K562 (cell line): Measurements from ENCODE around the gene IARS1. TPM values are rescaled to one million over a fixed set of nuclear protein-coding genes. Genes with fewer than 3 reads are reported as not detected.
A peak's percentile ranks its signal among the peaks of the same experiment; 100 is the strongest.

Experiments
- BCL6 ChIP-seq: fragments of 250-450 bp; sonication (Bioruptor Pico); IDR thresholded peaks from 2 replicates; pipeline ENCODE4 v1.4.0; 2020
- CREBBP ChIP-seq: IDR thresholded peaks from one replicate; pipeline ENCODE4 v1.6.1; 2012; ENCODE audit warnings: low read depth, mild to moderate bottlenecking, control low read depth, inconsistent platforms, low read length
- E2F3 ChIP-seq: fragments of 250-450 bp; sonication (Bioruptor Pico); IDR thresholded peaks from 2 replicates; pipeline ENCODE4 v1.4.0; 2020; ENCODE audit warnings: mild to moderate bottlenecking
- ETS1 ChIP-seq: conservative IDR thresholded peaks from 2 replicates; pipeline ENCODE4 v1.6.1; 2011; ENCODE audit warnings: low read depth, mild to moderate bottlenecking, low read length; ENCODE audit not compliant: control insufficient read depth
- HDAC1 ChIP-seq, 2 experiments: fragments of 450-650 bp; IDR thresholded peaks; 2 replicates each; pipeline ENCODE4 v1.6.1; 2016 to 2017; ENCODE audit warnings: inconsistent platforms in 1 of 2, mild to moderate bottlenecking in 1 of 2, moderate library complexity in 1 of 2
- KDM4B ChIP-seq, 2 experiments: fragments of 450-650 bp in 1 of 2; sonication (generic) in 1 of 2; IDR thresholded peaks; 2 replicates each; pipeline ENCODE4 v1.6.1; 2016 to 2017; ENCODE audit warnings: borderline replicate concordance in 2 of 2, antibody characterized with exemption in 1 of 2, low read depth in 1 of 2, mild to moderate bottlenecking in 1 of 2
- MEIS2 ChIP-seq: fragments of 450-650 bp; IDR thresholded peaks from 2 replicates; pipeline ENCODE4 v1.6.1; 2014; ENCODE audit warnings: mild to moderate bottlenecking; ENCODE audit not compliant: partially characterized antibody
- ZNF436 ChIP-seq: fragments of 250-450, 450-650 bp; sonication (Bioruptor Pico); formaldehyde crosslinking; IDR thresholded peaks from 2 replicates; pipeline ENCODE4 v1.7.0; 2020; ENCODE audit warnings: mild to moderate bottlenecking
- polyA plus RNA-seq, 8 experiments: library from polyadenylated mRNA; depleted of rRNA in 4 of 8; stranded (reverse) in 5 of 8; unstranded in 3 of 8; fragments of >200 nt; fragmentation: Nextera tagmentation in 2 of 8; fragmentation: Illumina TruSeq in 1 of 8; extraction: Ambion mirVana in 2 of 8; extraction: Trizol in 1 of 8; gene quantifications; 2 replicates each; pipeline versions ENCODE4 v1.2.1 to v1.2.3, GENCODE V29; 2011 to 2014; ENCODE audit warnings: inconsistent platforms in 1 of 8, missing spikeins in 1 of 8
- total RNA-seq, 7 experiments: library from RNA; depleted of rRNA in 6 of 7; stranded (reverse); fragments of >200 nt in 6 of 7; fragmentation: Illumina TruSeq in 2 of 7; extraction: Trizol in 2 of 7; gene quantifications; 2 replicates each; pipeline versions ENCODE4 v1.2.1 to v1.2.3, GENCODE V29; 2011 to 2021; ENCODE audit warnings: low replicate concordance in 1 of 7
- TF ChIP-seq, protein P1 (sequence below), 2 experiments: fragments of 450-650 bp; IDR thresholded peaks; 2 replicates each; pipeline ENCODE4 v1.6.1; 2016; ENCODE audit warnings: mild to moderate bottlenecking in 2 of 2, borderline replicate concordance in 1 of 2, low read depth in 1 of 2, moderate library complexity in 1 of 2
- TF ChIP-seq, protein P2 (sequence below): sonication (generic); formaldehyde crosslinking; IDR thresholded peaks from 2 replicates; pipeline ENCODE4 v1.8.0; 2022; ENCODE audit warnings: mild to moderate bottlenecking, missing genetic modification reagents

IARS1 gene
- total and polyA plus RNA-seq, 9 of the 15 experiments (the other 6 are each of a cell fraction or from before 2014, with no cell fraction given), result 119 to 371 (median 234) TPM

DNA sequence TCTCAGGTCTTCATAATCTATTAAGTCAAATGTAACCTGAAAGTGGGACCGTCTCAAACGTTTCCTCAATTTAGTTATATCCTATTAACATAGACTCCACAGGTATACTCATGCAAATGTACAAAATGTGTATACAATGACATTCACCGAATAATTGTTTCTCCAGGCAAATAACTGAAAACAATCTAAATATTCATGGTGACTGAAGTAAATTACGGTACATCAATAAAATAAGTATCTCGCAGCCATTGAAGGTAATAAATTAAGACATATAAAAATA lies 482 bp downstream of the IARS1 start (continued):
- TF ChIP-seq, protein P1, sequence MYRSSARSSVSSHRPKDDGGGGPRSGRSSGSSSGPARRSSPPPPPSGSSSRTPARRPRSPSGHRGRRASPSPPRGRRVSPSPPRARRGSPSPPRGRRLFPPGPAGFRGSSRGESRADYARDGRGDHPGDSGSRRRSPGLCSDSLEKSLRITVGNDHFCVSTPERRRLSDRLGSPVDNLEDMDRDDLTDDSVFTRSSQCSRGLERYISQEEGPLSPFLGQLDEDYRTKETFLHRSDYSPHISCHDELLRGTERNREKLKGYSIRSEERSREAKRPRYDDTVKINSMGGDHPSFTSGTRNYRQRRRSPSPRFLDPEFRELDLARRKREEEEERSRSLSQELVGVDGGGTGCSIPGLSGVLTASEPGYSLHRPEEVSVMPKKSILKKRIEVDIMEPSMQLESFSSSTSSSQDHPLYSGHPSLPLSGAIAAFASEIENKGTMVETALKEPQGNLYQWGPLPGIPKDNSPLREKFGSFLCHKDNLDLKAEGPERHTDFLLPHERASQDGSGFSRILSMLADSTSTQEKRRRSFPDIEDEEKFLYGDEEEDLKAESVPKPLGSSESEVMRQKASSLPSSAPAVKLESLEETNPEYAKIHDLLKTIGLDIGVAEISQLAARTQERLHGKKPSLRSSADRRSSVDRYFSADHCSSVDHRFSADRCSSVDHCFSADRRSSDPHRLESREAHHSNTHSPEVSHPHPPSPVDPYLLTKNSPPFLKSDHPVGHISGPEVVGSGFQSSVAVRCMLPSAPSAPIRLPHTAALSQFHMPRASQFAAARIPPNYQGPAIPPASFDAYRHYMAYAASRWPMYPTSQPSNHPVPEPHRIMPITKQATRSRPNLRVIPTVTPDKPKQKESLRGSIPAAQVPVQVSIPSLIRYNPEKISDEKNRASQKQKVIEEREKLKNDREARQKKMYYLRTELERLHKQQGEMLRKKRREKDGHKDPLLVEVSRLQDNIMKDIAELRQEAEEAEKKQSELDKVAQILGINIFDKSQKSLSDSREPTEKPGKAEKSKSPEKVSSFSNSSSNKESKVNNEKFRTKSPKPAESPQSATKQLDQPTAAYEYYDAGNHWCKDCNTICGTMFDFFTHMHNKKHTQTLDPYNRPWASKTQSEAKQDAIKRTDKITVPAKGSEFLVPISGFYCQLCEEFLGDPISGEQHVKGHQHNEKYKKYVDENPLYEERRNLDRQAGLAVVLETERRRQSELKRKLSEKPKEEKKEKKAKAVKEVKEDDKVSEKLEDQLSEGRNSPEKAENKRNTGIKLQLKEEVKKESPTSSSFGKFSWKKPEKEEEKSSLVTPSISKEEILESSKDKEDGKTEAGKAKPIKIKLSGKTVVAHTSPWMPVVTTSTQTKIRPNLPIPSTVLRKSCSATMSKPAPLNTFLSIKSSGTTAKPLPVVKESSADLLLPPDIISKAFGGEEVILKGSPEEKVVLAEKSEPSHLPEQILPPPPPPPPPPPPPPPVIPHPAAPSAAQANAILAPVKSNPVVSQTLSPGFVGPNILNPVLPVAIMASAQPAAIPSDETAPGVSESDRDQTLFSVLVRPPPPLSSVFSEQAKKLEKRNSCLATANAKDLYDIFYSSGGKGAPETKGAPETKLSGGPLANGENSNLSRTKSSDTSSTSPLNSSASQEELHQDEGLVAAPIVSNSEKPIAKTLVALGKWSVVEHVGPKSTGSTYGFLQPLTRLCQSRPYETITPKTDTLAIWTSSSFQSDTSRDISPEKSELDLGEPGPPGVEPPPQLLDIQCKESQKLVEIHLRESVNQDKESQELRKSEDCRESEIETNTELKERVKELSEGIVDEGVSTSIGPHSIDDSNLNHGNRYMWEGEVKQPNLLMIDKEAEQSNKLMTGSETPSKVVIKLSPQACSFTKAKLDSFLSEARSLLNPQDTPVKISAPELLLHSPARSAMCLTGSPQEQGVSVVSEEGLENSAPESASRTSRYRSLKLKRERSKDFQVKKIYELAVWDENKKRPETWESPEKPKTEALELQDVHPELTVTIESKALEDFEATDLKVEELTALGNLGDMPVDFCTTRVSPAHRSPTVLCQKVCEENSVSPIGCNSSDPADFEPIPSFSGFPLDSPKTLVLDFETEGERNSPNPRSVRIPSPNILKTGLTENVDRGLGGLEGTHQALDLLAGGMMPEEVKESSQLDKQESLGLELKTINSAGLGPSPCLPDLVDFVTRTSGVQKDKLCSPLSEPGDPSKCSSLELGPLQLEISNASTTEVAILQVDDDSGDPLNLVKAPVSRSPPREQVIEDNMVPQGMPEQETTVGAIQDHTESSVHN (IDR thresholded peaks at IDR 0.05; ENCODE audit: borderline replicate concordance in 1 of 2, low read depth in 1 of 2), result 0 out of 4 replicates have a peak, but pooled peaks of 1 of the 2 experiments have one; percentile 67
- no peak for TF ChIP-seq HDAC1 (IDR thresholded peaks at IDR 0.05)
- TF ChIP-seq, protein P2, sequence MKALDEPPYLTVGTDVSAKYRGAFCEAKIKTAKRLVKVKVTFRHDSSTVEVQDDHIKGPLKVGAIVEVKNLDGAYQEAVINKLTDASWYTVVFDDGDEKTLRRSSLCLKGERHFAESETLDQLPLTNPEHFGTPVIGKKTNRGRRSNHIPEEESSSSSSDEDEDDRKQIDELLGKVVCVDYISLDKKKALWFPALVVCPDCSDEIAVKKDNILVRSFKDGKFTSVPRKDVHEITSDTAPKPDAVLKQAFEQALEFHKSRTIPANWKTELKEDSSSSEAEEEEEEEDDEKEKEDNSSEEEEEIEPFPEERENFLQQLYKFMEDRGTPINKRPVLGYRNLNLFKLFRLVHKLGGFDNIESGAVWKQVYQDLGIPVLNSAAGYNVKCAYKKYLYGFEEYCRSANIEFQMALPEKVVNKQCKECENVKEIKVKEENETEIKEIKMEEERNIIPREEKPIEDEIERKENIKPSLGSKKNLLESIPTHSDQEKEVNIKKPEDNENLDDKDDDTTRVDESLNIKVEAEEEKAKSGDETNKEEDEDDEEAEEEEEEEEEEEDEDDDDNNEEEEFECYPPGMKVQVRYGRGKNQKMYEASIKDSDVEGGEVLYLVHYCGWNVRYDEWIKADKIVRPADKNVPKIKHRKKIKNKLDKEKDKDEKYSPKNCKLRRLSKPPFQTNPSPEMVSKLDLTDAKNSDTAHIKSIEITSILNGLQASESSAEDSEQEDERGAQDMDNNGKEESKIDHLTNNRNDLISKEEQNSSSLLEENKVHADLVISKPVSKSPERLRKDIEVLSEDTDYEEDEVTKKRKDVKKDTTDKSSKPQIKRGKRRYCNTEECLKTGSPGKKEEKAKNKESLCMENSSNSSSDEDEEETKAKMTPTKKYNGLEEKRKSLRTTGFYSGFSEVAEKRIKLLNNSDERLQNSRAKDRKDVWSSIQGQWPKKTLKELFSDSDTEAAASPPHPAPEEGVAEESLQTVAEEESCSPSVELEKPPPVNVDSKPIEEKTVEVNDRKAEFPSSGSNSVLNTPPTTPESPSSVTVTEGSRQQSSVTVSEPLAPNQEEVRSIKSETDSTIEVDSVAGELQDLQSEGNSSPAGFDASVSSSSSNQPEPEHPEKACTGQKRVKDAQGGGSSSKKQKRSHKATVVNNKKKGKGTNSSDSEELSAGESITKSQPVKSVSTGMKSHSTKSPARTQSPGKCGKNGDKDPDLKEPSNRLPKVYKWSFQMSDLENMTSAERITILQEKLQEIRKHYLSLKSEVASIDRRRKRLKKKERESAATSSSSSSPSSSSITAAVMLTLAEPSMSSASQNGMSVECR (CRISPR knock-in tag), result no peak
- TF ChIP-seq CREBBP, result no peak
- TF ChIP-seq ZNF436 (CRISPR knock-in tag), result no peak
- no peak for TF ChIP-seq BCL6 (CRISPR knock-in tag)
- TF ChIP-seq MEIS2, result no peak
- TF ChIP-seq KDM4B (IDR thresholded peaks at IDR 0.05; ENCODE audit: borderline replicate concordance in 2 of 2, low read depth in 1 of 2), result no peak; a peak in 1 of 4 replicates
- TF ChIP-seq ETS1, result no peak
- no peak for TF ChIP-seq E2F3
